OCI-LY1 (cell line): ENCODE results near the gene ASIC5.

Experiments
- H2AFZ ChIP-seq: fragments of 200-600 bp; sonication (generic), shearing (Covaris generic); 2 replicates; pipeline ENCODE4 v1.6.0; 2014; ENCODE audit warnings: antibody characterized with exemption, mild to moderate bottlenecking, low read length
- H3F3A ChIP-seq: fragments of 200-600 bp; sonication (generic), shearing (Covaris generic); 2 replicates; pipeline ENCODE4 v1.6.0; 2014; ENCODE audit warnings: mild to moderate bottlenecking, antibody characterized with exemption, low read length, moderate library complexity; ENCODE audit not compliant: insufficient read depth
- H3K27ac ChIP-seq: fragments of 200-600 bp; sonication (generic); 2 replicates; pipeline ENCODE4 v1.5.1; 2014; ENCODE audit warnings: low read length, mixed run types, mild to moderate bottlenecking, low read depth; ENCODE audit not compliant: poor library complexity, severe bottlenecking
- H3K27me3 ChIP-seq: fragments of 200-600 bp; sonication (generic); 2 replicates; pipeline ENCODE4 v1.6.0; 2014; ENCODE audit warnings: antibody characterized with exemption, mild to moderate bottlenecking, low read length, moderate library complexity; ENCODE audit not compliant: insufficient read depth
- H3K36me3 ChIP-seq: fragments of 200-600 bp; sonication (generic); 2 replicates; pipeline ENCODE4 v1.6.1; 2014; ENCODE audit warnings: mild to moderate bottlenecking, antibody characterized with exemption, low read length, moderate library complexity, mixed read lengths; ENCODE audit not compliant: insufficient read depth
- H3K4me1 ChIP-seq: fragments of 200-600 bp; sonication (generic); 2 replicates; pipeline ENCODE4 v1.5.1; 2014; ENCODE audit warnings: mild to moderate bottlenecking, low read length, moderate library complexity; ENCODE audit not compliant: insufficient read depth, severe bottlenecking
- H3K4me2 ChIP-seq: fragments of 200-600 bp; sonication (generic), shearing (Covaris generic); 2 replicates; pipeline ENCODE4 v1.6.1; 2014; ENCODE audit warnings: low read length
- H3K4me3 ChIP-seq: fragments of 200-600 bp; sonication (generic); 2 replicates; pipeline ENCODE4 v1.5.1; 2014; ENCODE audit warnings: low read length, low read depth, mild to moderate bottlenecking, mixed read lengths; ENCODE audit not compliant: poor library complexity, severe bottlenecking
- H3K79me2 ChIP-seq: fragments of 200-600 bp; shearing (Covaris generic); 2 replicates; pipeline ENCODE4 v1.6.1; 2016; ENCODE audit warnings: mixed run types, low read length, mixed read lengths; ENCODE audit not compliant: insufficient read depth
- H3K9ac ChIP-seq: fragments of 200-600 bp; sonication (generic), shearing (Covaris generic); 2 replicates; pipeline ENCODE4 v1.6.1; 2014; ENCODE audit warnings: mild to moderate bottlenecking, low read length, mixed read lengths
- H3K9me2 ChIP-seq: fragments of 200-600 bp; sonication (generic), shearing (Covaris generic); 2 replicates; pipeline ENCODE4 v1.6.1; 2014; ENCODE audit warnings: low read depth, mild to moderate bottlenecking, low read length, mixed read lengths
- H3K9me3 ChIP-seq: fragments of 200-600 bp; shearing (Covaris generic); 2 replicates; pipeline ENCODE4 v1.6.1; 2014; ENCODE audit warnings: low read length, mixed read lengths
- H4K20me1 ChIP-seq: fragments of 200-600 bp; sonication (generic), shearing (Covaris generic); 2 replicates; pipeline ENCODE4 v1.6.0; 2016; ENCODE audit warnings: mild to moderate bottlenecking, low read length; ENCODE audit not compliant: insufficient read depth
- CTCF ChIP-seq: fragments of 200-600 bp; sonication (generic), shearing (Covaris generic); IDR thresholded peaks from 2 replicates; pipeline ENCODE4 v1.5.1; 2017; ENCODE audit warnings: mild to moderate bottlenecking, antibody characterized with exemption, low read length, moderate library complexity, mixed read lengths
- EZH2 ChIP-seq: fragments of 200-600 bp; sonication (generic), shearing (Covaris generic); IDR thresholded peaks from 2 replicates; pipeline ENCODE4 v1.8.0; 2017; ENCODE audit warnings: borderline replicate concordance, mixed run types, mild to moderate bottlenecking, antibody characterized with exemption, low read length, moderate library complexity, mixed read lengths

Gene ASIC5

GRCh38 chr4:155855897-155856296 is 10.2 kb downstream of the ASIC5 start:
- TF ChIP-seq CTCF (no peak), EZH2 (no peak)
- Histone ChIP-seq H3K4me2 (no peak overlapping the region), H3K27ac (no peak overlapping the region), H3K79me2 (no peaks in the 10 kb centered on the region), H3F3A (no peaks in the 10 kb centered on the region), H3K36me3 (no peaks in the 10 kb centered on the region), H3K9ac (no peak overlapping the region), H3K4me1 (no peaks in the 10 kb centered on the region), H3K4me3 (no peak overlapping the region), H3K27me3 (no peaks in the 10 kb centered on the region), H4K20me1 (no peaks in the 10 kb centered on the region), H2AFZ (no peak overlapping the region), H3K9me2 (no peaks in the 10 kb centered on the region), H3K9me3 (no peaks in the 10 kb centered on the region)

- Histone ChIP-seq H3K9me3 (no peaks in the 10 kb centered on the region), H3K27me3 (no peaks in the 10 kb centered on the region), H3K79me2 (no peaks in the 10 kb centered on the region), H3K9ac (no peak overlapping the region), H3F3A (no peaks in the 10 kb centered on the region), H3K4me2 (no peak overlapping the region), H4K20me1 (no peaks in the 10 kb centered on the region), H3K27ac (no peak overlapping the region), H3K4me3 (no peak overlapping the region), H3K9me2 (no peaks in the 10 kb centered on the region), H2AFZ (no peak overlapping the region), H3K4me1 (no peaks in the 10 kb centered on the region), H3K36me3 (no peaks in the 10 kb centered on the region)
- no peak for TF ChIP-seq CTCF
- no peak for TF ChIP-seq EZH2
These were observed 11.4 kb downstream of the ASIC5 start for GRCh38 chr4:155854582-155855226.

GRCh38 chr4:155853189-155853588 is 12.9 kb downstream of the ASIC5 start:
- no peaks in the 10 kb centered on the region for H3K79me2 ChIP-seq
- no peak overlapping the region for H3K9ac ChIP-seq
- no peaks in the 10 kb centered on the region for H3F3A ChIP-seq
- no peaks in the 10 kb centered on the region for H4K20me1 ChIP-seq
- H3K4me2 ChIP-seq = no peak overlapping the region
- no peaks in the 10 kb centered on the region for H3K27me3 ChIP-seq
- no peaks in the 10 kb centered on the region for H3K9me2 ChIP-seq
- H3K4me3 ChIP-seq = no peak overlapping the region
- no peaks in the 10 kb centered on the region for H3K36me3 ChIP-seq
- H3K27ac ChIP-seq = no peak overlapping the region
- TF ChIP-seq CTCF (no peak), EZH2 (no peak)
- H3K4me1 ChIP-seq = no peaks in the 10 kb centered on the region
- no peaks in the 10 kb centered on the region for H3K9me3 ChIP-seq
- H2AFZ ChIP-seq = no peak overlapping the region
